Coronary artery (tissue), 2 donors: ENCODE data around the gene NLRP9.

Experiments
- DNase-seq: peaks from one replicate; pipeline ENCODE4 v3.0.0-alpha.2; 2017; ENCODE audit warnings: low spot score
- H3K27ac ChIP-seq, 2 donors: fragments of 200-600 bp; sonication (generic); one replicate each; pipeline ENCODE4 v1.5.1; 2016 to 2019
- H3K4me3 ChIP-seq: fragments of 200-600 bp; sonication (generic); 2 replicates; pipeline ENCODE4 v1.5.1; 2016; ENCODE audit warnings: mild to moderate bottlenecking, moderate library complexity
- CTCF ChIP-seq: fragments of 200-600 bp; sonication (generic); IDR thresholded peaks from one replicate; pipeline ENCODE4 v1.5.1; 2019; ENCODE audit warnings: antibody characterized with exemption

Gene NLRP9

GRCh38 chr19:55680339-55681130, 57.7 kb downstream of the NLRP9 start:
- DNase-seq: no peak
- no peak overlapping the region for H3K27ac ChIP-seq
- no peak for TF ChIP-seq CTCF
- no peak overlapping the region for H3K4me3 ChIP-seq

GRCh38 chr19:55679343-55680257, 58.6 kb downstream of the NLRP9 start:
- no peak overlapping the region for H3K27ac ChIP-seq
- no peak for DNase-seq
- no peak for TF ChIP-seq CTCF
- H3K4me3 ChIP-seq: no peak overlapping the region

- Histone ChIP-seq H3K4me3 (no peak overlapping the region), H3K27ac (peak overlapping the region in 1 of 2 donors; percentile 57)
- DNase-seq: no peak
- TF ChIP-seq CTCF: no peak
Observed at GRCh38 chr19:55678121-55678671, 60.0 kb downstream of the NLRP9 start.

- no peak for DNase-seq
- peak overlapping the region; percentile 99 for H3K4me3 ChIP-seq
- peak overlapping the region in 1 of 2 donors; percentile 57 for H3K27ac ChIP-seq
- no peak for TF ChIP-seq CTCF
Observed at GRCh38 chr19:55677572-55678028, 60.6 kb downstream of the NLRP9 start.

- TF ChIP-seq CTCF: no peak
- Histone ChIP-seq H3K27ac (peak overlapping the region in 1 of 2 donors; percentile 42), H3K4me3 (peak overlapping the region; percentile 99)
- DNase-seq: no peak
Observed at GRCh38 chr19:55676889-55677505, 61.2 kb downstream of the NLRP9 start.

- peak overlapping the region; percentile 99 for H3K4me3 ChIP-seq
- DNase-seq: no peak
- no peak overlapping the region for H3K27ac ChIP-seq
- no peak for TF ChIP-seq CTCF
Observed at GRCh38 chr19:55676383-55676782, 61.8 kb downstream of the NLRP9 start.
